ENCODE data around the gene INTS1. TPM values are rescaled to one million over a fixed set of nuclear protein-coding genes. Genes with fewer than 3 reads are reported as not detected.

The INTS1 gene
- polyA plus RNA-seq, 3 donors, result 5.5 to 64.3 (median 7.3) TPM

DNA sequence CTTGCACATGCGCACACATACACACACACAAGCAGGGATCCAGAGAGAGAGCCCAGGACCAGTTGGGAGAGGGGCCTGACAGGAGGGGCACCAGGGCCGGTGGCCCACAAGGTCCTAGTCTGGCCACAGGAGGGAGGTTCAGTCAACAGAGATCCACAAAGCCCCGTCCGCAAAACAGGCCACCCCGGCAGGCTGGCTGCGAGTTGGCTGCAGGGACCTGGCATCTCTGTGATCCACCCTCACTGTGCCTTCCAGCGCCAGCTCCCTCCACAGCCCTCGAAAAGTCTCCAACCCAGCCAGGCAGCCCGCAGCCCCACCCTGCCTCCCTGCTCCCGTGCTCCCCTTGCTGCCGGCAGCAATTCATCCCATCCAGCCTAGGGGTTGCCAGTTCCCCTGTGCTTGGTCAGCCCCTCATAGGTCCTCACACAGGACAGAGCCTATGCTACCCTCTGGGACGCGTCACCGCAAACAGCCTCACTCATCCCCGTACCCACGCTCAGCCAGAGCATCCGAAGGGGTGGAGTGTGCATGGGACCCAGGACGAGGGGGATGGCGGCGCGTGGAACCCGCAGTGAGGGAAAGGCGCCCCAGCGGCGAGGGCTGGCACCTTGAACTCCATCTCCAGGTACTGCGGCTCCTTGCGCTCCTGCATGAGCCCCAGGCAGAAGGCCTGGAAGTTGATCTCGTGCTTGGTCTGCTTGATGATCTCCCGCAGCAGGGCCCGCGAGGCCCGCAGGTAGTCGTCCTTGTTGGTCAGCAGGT lies 7.5 kb downstream of the INTS1 start:
- H3K27ac ChIP-seq (ENCODE audit: low read depth in 1 of 2, low read length in 2 of 2), result no peak overlapping the region
- 96% methylated on average over 31 of the region's 33 CpGs for WGBS (ENCODE audit: insufficient coverage)
- peaks cover 58 to 86% of the 10 kb centered on the region in 2 donors for H3K36me3 Mint-ChIP-seq
- no peaks in the 10 kb centered on the region for H3K9me3 ChIP-seq (replicated peaks in 1 of 2; ENCODE audit: control insufficient read depth in 1 of 2, insufficient read depth in 1 of 2, low read length in 2 of 2)
- H3K27ac Mint-ChIP-seq, result no peak overlapping the region
- no peak overlapping the region for H3K4me3 ChIP-seq (replicated peaks in 1 of 3; ENCODE audit: low read depth in 2 of 3, low read length in 3 of 3)
- no peaks in the 10 kb centered on the region for H3K9me3 Mint-ChIP-seq
- no peaks in the 10 kb centered on the region for H3K4me1 ChIP-seq (ENCODE audit: control insufficient read depth in 1 of 2, insufficient read depth in 2 of 2, low read length in 2 of 2)
- TF ChIP-seq, protein P1, sequence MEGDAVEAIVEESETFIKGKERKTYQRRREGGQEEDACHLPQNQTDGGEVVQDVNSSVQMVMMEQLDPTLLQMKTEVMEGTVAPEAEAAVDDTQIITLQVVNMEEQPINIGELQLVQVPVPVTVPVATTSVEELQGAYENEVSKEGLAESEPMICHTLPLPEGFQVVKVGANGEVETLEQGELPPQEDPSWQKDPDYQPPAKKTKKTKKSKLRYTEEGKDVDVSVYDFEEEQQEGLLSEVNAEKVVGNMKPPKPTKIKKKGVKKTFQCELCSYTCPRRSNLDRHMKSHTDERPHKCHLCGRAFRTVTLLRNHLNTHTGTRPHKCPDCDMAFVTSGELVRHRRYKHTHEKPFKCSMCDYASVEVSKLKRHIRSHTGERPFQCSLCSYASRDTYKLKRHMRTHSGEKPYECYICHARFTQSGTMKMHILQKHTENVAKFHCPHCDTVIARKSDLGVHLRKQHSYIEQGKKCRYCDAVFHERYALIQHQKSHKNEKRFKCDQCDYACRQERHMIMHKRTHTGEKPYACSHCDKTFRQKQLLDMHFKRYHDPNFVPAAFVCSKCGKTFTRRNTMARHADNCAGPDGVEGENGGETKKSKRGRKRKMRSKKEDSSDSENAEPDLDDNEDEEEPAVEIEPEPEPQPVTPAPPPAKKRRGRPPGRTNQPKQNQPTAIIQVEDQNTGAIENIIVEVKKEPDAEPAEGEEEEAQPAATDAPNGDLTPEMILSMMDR (IDR thresholded peaks at IDR 0.05), result no peak
- peaks cover 9% of the 10 kb centered on the region for H3K79me2 ChIP-seq (ENCODE audit: insufficient read depth, low read length)
- peaks cover 0 to 2% (median 0%) of the 10 kb centered on the region in 3 donors for H3K27me3 Mint-ChIP-seq (ENCODE audit: low read depth in 3 of 3)
- intact Hi-C loops (cut with micrococcal nuclease), result loop anchor here in 1 of 2 donors (10.0 kb wide), 1 partner anchor 848 kb away; no protein-coding TSS in a partner anchor
- H4K20me1 ChIP-seq (ENCODE audit: insufficient read depth, low read length), result peaks cover 12% of the 10 kb centered on the region
- H3K9ac ChIP-seq (ENCODE audit: insufficient read depth, low read length, poor library complexity, severe bottlenecking), result no peak overlapping the region
- H2AFZ ChIP-seq (ENCODE audit: insufficient read depth, low read depth, low read length, poor library complexity, severe bottlenecking), result no peak overlapping the region
- no peak overlapping the region for H3K4me2 ChIP-seq (replicated peaks; ENCODE audit: extremely low read depth, low read length, poor library complexity, severe bottlenecking)
- H3K4me1 Mint-ChIP-seq, result no peaks in the 10 kb centered on the region
- no peaks in the 10 kb centered on the region for H3K27me3 ChIP-seq (ENCODE audit: control insufficient read depth in 2 of 2, insufficient read depth in 2 of 2, low read length in 2 of 2)
- H3K4me3 Mint-ChIP-seq, result no peak overlapping the region
- peaks cover 84 to 97% of the 10 kb centered on the region in 2 donors for H3K36me3 ChIP-seq (replicated peaks in 1 of 2; ENCODE audit: control insufficient read depth in 1 of 2, insufficient read depth in 2 of 2, low read length in 2 of 2)
- no peak for DNase-seq

DNA sequence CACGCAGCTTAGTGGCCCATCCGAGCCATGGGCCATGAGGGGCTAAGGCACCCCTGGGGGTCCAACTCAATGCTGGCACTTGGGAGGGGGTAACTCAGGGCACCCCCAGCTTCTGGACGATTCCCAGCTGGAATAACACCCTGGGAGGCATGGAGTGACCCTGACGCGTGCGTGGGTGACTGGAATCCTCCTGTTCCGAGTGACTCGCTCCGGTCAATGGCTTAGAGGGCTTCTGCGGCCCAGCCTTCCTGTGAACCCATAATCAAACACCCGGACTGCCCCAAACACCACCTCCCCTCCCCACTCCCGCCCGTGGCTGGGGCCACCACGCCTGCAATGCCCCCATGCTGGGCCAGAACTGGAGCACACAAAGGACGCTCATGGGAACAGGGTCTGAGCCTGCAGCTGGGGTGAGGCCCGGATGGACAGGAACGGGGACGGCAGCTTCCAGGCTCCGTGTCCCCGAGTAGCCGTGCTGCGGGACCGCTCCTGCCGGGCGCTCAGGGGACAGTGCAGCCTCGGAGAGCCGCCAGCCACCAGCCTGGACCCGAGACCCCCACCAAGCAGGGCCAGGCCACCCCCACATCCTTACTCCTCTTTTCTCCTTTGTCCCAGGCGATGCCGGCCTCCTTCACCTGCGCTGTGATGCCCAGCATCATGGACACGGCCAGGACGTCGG lies 8.5 kb downstream of the INTS1 start:
- Mint-ChIP-seq H3K4me3 (no peak overlapping the region), H3K27ac (no peak overlapping the region), H3K27me3 (ENCODE audit: low read depth in 3 of 3) (peaks cover 0 to 2% (median 0%) of the 10 kb centered on the region in 3 donors), H3K4me1 (no peaks in the 10 kb centered on the region), H3K9me3 (no peaks in the 10 kb centered on the region), H3K36me3 (peaks cover 62 to 89% of the 10 kb centered on the region in 2 donors)
- Histone ChIP-seq H3K27me3 (ENCODE audit: control insufficient read depth in 2 of 2, insufficient read depth in 2 of 2, low read length in 2 of 2) (no peaks in the 10 kb centered on the region), H3K4me2 (replicated peaks; ENCODE audit: extremely low read depth, low read length, poor library complexity, severe bottlenecking) (no peak overlapping the region), H4K20me1 (ENCODE audit: insufficient read depth, low read length) (peaks cover 4% of the 10 kb centered on the region), H3K79me2 (ENCODE audit: insufficient read depth, low read length) (peaks cover 3% of the 10 kb centered on the region), H3K27ac (ENCODE audit: low read depth in 1 of 2, low read length in 2 of 2) (no peak overlapping the region), H3K4me1 (ENCODE audit: control insufficient read depth in 1 of 2, insufficient read depth in 2 of 2, low read length in 2 of 2) (no peaks in the 10 kb centered on the region), H3K9ac (ENCODE audit: insufficient read depth, low read length, poor library complexity, severe bottlenecking) (no peak overlapping the region), H3K9me3 (replicated peaks in 1 of 2; ENCODE audit: control insufficient read depth in 1 of 2, insufficient read depth in 1 of 2, low read length in 2 of 2) (no peaks in the 10 kb centered on the region), H2AFZ (ENCODE audit: insufficient read depth, low read depth, low read length, poor library complexity, severe bottlenecking) (no peak overlapping the region), H3K36me3 (replicated peaks in 1 of 2; ENCODE audit: control insufficient read depth in 1 of 2, insufficient read depth in 2 of 2, low read length in 2 of 2) (peaks cover 84 to 99% of the 10 kb centered on the region in 2 donors), H3K4me3 (replicated peaks in 1 of 3; ENCODE audit: low read depth in 2 of 3, low read length in 3 of 3) (no peak overlapping the region)
- intact Hi-C loops (cut with micrococcal nuclease), result loop anchor here in 1 of 2 donors (10.0 kb wide), 1 partner anchor 849 kb away; no protein-coding TSS in a partner anchor
- no peak for DNase-seq
- 95% methylated on average over 23 of the region's 34 CpGs for WGBS (ENCODE audit: insufficient coverage)
- TF ChIP-seq, protein P1 (IDR thresholded peaks at IDR 0.05), result no peak
